Activated CD4-positive, alpha-beta T cell treated with anti-CD3 and anti-CD28 coated beads for 24 hours (primary cell): ENCODE results near the gene NPTXR.

Experiments used
- DNase-seq, 2 donors: peaks; one replicate each; pipeline ENCODE4 v3.0.0-alpha.2; 2020; ENCODE audit warnings: low read depth in 2 of 2

Gene NPTXR

DNA sequence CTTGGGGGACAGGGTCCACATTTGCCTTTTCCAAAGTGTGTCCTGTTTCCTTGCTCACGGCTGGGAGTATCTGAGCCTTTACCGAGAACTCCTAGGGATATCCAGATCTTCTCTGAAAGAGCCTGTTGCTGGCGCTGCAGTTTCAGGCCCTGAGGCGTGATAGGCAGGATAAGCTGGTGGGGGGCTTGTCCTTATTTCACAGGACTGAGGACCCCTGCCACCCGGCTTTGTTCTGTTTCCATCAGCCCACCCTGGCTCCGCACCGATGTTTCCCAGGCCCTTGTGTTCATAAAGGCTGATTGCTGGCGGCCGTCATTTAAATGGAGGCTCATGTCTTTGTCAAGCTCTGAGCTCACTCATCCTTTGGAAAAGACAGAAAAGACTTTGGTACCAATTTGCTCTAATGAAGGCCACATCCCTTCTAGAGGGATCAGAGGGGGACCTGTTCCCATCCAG, 9.4 kb upstream of the NPTXR start:
- no peak for DNase-seq

DNA sequence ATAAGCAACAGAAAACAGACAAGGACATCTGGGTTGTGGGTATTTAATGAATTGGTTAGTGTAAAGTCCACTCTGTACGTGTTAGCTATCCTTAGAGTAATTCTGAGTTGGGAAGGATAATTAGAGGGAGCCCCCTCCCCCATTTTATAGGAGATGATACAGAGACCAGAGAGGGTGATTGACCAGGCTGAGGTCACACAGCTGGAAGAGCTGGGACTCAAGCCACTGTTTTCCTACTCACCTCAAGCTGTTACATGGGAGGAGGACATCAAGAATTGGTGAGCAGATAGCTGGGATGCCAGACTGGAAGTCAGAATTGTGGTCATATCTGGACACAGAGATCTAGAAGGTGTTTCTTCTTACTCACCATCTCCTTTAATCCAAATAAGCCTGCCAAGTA, 8.7 kb upstream of the NPTXR start:
- no peak for DNase-seq

DNA sequence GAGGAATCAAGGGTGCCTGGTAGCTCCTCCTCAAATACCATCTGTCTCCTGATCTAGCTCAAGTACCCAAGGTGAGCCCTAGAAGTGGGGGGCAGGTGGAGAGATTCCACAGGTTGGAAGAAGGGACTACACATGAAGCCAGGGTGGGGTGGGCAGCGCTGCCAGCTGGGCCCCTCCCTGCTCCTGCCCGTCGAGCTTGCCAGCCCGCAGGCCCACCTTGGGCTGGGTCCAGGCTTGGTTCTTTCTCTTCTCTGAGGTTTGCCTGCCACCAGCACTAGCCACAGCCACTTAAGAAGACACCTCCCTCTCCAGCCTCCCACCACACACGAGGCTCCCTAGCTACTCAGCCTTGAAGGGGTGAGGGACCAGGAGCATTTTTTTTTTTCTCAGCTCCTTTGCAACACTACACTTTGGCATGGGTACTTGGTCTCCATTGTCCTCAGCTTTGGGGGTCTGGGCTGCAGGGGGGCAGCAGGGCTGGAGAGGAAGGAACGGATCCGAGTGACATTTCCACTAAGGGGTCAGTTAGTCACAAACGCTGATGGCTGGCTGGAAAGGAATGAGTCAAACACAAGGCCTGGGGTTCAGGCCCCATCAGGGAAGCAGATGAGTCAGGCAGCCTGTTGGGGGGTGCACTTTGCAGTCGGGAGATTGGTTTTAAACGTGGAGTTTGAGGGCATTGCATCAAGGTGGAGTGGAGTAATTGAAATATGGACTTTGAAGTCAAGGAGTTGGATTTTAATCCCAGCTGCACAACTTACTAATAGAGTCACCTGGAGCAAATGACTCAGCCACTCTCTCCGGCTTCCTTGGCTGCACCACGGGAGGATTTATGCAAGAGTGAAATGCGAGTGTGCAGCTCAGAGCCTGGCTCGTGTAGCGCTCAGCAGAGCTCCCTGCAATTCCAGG, 7.4 kb upstream of the NPTXR start:
- no peak for DNase-seq

DNA sequence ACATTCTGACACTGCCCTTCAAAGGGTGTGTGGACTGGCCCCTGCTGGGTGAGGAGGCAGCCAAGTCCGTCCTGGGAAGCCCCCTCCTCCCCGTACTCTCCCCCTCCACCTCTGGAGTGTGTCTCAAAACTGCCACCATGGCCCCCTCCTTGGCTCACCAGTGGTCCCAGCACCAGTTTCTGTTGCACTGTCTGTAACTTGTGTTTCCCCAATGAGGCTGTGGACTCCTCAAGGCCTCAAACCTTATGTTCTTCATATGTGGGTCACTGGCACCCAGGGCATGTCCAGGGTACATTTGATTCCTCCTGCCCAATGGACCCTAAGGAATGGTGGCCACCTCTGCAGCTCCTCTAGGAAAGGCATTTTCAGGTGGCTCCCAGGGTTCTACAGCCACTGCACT, 6.6 kb upstream of the NPTXR start:
- no peak for DNase-seq

DNA sequence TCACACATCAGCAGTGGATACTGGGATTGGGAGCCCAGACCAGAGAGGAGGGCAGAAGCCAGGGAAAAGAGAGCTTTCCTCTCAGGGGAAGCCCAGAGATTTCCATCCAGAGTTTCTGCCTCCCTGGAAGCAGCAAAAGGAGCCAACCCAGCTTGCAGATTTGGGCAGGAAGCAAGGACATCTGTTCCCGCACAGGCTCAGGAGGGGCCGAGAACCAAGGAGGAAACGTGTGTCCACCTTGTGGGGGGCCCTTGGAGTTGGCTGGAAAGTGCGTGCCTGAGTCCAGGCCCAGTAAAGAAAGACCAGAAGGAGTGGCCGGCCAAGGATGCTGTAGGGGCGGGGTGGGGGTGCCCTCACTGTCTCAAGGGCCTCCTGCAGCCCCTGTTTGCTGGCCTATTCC, 6.0 kb upstream of the NPTXR start:
- no peak for DNase-seq

DNA sequence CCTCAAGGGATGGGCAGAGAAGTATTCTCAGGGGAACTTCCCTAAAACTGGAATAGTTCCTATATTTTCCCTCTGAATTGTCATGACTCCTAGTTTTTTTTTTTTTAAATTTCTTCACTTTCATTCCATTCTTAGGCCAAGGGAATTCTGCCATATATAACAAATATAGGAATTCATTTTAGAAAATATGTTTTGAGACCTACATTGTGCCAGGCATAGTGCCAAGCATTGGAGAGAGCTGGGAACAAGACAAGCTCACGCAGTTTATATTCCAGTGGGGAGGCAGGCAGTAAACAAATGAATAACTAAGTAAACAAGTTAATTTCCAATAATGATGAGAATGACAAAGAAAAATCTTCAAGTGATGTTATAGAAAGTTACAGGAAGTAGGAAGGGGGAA, 2.6 kb upstream of the NPTXR start:
- DNase-seq = no peak

DNA sequence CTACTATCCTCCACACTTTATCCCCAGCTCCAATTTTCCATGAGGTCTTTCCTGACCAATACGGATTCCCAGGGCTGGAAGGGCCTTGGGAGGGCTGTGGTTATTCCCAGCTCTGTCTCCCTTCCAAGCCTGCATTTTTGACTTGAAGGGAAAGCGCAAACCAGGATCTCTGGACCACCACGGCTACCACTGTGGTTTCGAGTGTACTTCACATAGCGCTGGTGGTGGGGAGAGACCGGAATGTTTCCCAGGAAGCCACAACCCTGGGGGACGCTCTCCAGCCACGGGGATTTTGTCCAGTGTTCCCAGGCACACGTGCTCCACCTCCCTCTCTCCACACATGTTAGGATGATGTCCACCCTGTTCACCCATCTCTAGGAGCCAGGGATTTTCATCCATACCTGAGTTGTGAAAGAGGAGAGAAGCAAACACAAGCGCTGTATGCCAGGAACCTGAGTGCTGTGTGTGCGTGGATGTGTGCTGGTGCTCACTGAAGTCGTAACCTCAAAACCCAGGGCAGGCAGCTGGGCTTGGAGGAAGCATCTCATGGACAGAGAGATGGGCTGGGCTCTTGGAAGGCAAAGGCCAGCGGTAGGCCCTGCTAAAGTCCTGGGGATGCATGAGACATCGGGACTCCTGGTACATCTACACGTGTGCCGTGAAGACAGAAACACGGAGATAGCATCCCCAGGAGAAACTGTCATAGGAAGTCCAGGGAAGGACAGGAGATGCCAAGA, 1.3 kb upstream of the NPTXR start:
- no peak for DNase-seq

DNA sequence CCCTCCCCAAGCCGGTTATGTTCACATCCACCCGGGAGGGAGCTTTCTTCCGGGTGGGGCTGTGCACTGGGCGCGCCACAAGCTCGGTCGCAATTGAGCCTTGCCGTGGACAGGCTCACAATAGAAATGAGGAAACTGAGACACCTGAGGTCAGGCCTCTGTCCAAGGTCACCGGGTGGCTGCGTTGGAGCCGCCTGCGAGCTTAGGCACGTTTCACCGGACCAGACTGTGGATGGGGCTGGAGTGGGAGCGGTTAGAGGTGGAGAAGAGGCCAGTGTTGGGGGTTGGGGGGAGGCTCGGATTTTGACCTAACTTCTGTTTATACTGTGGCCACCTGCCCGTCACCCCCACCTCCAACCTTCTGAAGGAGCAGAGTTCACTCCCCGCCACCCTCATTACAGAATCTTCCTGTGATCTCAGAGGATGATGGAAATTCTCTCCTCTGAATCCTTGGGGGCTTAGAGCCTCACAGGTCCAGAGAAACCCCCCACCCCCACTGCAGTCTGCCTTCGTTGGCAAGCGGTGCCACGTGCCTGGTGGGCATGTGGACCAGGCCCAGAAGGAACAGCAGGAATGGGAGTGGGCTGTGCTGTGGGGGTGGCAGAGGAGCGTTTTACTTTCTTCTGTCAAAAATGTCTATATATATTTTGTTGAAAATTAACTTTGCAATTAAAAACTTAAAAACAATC, 631 bp upstream of the NPTXR start:
- no peak for DNase-seq

DNA sequence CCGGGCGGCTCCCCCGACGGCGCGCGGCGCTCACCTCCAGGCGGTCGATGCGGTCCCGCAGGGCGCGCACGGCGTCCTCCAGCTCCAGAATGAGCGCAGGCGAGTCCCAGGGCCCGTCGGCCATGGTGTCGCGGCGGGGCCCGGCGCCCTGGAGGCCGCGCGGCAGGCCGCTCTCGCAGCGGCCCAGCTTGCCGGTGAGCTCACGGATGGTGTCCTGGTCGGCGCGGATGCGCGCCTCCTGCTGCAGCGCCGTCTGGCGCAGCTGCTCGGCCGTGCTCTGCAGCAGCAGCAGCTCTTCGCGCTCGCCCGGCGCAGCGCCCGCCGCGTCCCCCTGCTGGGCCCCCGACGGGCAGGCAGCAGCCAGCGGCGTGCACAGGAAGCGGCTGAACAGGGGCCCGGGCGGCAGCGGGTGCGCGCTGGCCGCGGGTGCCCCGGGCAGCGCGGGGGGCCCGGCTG, 599 bp downstream of the NPTXR start:
- DNase-seq = no peak

DNA sequence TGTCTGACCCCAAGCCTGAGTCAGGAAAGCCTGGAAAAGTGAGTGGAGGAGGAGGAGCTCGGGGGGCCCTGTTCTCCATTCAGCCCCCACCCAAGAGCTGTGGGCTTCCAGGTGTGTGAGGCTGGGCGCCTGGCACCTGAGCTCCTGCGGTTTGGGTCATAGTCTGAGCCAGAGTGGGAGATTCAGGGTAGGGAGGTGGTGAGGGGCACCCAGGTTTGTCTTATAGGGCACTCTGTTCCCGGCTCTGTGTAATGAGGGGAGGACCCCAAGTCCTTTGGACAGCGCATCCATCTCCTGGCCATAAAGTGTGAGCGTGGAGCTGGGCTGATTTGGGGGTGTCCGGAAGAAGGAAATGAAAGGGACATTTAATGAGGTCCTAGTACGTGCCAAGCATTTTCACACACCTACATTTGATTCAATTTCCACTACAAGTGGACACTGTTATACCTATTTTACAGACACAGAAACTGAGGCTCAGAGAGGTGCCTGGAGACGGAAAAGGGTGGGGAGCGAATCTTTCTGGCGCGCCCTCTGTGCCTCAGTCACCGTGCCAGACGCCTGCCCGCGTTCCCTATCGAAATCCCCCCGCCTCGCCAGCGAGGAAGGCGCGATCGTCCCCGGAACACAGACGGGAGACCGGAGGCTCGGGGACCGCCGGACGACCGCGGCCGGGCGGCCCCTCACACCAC, 1.2 kb downstream of the NPTXR start:
- no peak for DNase-seq

DNA sequence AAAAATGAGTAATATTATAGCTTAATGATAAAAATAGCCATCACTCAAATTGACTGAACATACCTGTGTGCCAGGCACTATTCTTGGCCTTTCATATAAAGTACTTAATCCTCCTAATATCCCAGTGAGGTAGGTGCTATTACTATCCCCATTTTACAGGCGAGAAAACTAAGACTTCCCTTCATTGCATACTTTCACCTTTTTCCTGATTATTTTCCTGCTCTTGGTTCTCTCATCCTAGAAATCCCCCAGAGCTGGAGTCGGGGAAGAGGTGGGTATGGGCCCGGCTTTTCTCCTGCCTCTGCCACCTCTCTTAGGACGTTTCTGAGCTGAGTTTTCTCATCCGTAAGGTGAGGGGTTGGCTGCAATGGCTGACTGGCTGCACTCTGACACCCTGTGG, 2.2 kb downstream of the NPTXR start:
- no peak for DNase-seq

DNA sequence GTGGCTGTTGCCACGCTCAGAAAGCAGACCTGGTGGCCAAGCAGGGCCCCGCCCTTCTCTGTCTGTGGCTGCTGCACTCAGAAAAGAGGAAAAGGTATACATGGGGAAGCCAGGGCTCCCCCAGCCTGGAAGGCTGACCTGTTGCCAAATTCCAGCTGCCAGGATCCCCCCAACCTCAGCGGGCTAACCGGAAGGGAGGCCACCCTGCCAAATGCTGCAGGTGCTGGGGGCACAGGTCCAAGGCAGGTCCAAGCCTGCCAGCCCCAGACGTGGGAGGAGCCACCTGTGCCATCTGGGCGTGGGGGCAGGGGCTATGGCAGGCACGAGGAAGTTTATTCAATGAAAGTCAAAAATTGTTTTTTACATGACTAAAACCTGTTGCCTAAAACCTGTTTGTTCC, 2.6 kb downstream of the NPTXR start:
- DNase-seq = no peak

DNA sequence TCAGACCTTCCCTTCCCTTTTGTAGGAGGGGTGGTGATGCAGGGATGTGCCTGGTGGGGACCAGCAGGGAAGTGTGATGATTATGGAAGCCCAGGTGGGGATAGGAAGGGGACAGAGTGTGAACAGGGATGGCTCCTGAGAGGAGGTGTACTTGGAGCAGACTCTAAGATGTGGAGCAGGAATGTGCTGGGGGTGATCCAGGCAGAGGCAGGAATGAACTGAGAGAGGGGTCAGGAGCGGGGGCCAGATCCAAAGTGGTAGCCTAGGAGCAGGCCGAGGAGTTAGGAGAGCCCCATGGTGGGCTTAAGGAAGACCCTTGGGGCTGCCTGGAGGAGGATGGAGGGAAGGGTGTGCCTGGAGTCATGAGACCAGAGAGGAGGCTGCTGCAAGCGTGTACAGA, 3.7 kb downstream of the NPTXR start:
- DNase-seq = no peak

DNA sequence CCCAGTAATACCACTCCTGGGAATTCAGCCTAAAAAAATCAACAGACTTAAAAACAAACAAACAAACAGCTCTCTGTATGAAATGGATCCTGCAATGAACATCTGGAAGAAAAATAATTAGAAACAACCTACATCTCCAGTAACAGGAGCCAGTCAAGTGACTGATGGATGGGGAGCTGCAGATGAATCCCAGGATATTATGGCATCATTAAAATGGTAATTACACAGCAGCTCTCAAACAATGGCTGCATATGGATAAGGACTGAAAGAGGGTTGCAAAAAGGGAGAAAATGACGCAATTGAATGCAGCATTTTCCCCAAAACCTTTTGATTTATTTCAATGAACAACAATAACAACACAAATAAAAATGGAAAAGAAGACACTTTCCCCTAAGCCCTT, 4.1 kb downstream of the NPTXR start:
- no peak for DNase-seq

DNA sequence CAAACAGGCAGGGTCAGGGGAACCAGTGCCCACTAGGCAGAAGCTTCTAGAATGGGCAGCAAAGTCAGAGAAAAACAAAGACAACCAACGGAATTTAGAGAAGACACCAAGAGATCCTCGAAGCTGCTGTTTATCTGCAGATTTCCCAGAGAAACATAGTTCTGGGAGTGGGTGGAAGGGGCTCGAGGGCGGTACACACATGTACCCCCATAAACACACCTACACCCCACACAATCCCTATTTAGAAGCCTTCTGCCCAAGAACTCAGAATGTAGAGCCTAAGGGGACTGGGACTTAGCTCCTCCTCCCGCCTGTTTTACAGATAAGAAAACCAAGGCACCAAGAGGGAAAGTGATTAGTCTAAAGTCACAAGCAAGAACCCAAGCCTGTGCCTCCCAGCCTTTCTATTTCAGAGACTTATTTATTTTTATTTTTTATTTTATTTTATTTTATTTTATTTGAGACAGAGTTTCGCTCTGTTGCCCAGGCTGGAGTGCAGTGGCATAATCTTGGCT, 6.4 kb downstream of the NPTXR start:
- no peak for DNase-seq

DNA sequence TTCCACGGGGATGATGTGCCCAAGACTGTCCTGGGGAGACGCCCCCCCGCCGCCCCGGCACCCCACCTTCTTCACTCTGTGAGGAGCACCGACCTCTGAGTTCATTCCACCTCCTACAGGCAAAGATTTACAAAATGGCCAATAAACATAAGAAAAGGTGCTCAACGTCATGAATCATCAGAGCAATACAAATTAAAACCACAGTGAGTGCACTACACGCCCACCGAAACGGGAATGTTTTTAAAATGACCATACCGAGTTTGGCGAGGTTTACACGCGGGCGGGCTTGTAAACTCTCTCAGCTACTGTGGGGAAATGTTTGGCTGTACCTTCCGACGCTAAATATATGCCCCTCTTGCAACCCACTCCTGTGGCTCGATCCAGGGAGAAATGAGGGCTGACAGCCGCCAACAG, 7.9 kb downstream of the NPTXR start:
- DNase-seq = no peak

DNA sequence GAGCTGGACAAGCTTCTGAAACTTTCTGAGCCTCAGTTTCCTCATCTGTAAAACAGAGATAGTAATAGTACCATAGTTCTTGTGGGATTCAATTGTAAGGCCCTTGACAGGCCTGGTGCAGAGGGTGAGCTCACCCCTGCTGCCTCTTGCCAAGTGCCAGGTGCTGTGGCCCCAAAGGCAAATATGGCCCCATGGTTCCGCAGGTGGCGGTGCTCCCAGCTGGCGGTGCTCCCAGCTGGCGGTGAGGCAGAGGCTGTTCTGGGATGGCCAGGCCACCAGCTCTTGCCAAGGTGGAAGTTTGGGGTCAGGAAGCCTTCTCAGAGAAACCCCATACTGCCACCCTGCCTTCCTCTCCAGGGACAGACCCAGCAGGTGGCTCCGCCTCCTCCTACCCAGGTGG, 8.8 kb downstream of the NPTXR start:
- no peak for DNase-seq

DNA sequence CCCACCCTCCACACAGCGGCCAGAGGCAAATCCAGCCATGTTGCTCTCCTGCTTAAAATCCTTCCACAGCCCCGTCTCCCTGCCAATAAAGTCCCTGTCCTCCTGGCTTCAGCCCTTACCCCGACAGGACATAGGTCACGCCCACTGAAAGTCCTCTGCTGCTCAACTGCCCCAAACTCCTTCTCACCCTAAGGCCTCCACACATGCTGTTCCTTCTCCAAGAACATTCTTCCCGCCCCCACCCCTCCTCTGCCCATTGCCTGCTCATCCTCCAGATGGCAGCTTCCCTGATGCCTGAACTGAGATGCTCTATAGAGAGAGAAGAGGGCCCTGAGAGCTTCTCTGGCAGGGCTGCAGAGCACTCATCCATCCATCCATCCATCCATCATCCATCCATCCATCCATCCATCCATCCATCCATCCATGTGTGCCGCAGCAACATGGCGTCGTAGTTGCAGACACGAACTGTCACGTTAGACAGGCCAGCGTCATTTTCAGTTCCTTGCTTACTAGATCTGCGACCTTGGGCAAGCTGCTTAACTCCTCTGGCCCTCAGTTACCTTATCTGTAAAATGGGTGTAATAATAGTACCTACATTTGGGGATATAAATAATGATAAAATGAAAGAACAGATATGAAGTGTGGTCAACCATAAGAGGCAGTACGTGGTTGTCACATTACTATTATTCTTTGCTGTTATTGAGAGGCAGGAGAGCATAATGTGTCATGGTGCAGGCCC, 9.4 kb downstream of the NPTXR start:
- no peak for DNase-seq

DNA sequence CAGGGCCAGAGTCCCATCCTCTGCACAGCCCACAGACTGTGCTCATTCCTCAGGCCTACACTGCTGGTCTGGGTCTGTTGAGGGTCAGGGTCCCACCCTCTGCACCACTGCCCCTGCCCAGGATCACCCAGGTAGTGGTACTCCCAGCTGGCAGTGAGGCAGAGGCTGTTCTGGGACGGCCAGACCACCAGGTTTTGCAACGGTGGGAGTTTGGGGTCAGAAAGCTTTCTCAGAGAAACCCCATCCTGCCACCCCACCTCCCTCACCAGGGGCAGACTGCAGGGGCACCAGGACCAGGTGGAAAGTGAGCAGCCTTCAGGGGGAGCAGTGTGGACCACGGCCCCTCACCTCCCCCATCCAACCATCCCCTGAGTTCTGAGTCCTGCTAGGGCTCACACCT, 10.8 kb downstream of the NPTXR start:
- no peak for DNase-seq

DNA sequence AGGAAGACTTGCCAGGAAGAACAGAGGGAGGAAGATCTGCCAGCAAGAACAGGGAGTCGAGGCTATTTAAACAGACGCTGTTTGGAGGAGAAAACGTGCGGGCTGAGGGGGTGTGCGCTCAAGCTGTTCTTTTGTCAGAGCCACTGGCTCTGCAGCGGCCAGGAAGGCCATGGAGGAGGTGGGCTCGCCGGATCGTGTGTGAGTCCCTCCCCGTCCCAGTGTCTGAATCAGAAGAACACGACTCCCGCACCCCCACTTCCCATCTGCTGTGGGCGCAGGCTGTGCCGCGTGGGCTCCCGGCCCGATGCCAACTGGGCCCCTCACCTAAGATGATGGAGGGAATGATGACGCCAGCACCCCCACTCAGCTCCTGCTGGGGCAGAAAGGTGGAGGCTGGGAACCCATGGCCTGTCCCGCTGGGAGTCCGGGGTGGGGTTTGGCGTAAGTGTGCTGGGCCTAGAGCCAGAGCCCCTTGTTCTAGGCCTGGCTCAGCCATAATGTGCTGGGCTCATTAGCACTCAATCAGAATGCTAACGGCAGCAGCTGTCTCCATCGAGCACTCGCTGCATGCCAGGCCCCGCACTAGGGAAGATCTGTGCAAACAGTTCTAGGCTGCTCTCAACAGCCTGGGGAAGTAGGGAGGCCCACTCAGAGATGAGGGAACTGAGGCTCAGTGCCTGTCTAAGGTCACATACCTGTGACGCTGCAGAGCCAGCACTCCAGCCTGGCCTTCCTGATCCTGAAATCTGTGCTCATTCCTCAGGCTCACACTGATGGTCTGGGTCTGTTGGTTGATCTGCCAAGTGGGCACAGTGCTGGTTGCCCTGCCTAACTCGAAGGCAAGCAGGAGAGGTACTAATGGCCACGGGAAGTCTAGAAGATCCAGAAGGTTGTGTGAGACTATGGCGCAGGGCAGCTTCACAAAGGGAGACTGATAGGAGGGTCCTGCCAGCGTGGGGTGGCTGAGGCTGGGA, 11.5 kb downstream of the NPTXR start:
- DNase-seq = no peak
